GM10266 (cell line): ENCODE measurements around the gene BRK1.

Experiments used
- DNase-seq: peaks from one replicate; pipeline ENCODE4 v3.0.0; 2012; ENCODE audit errors: extremely low spot score
- CTCF ChIP-seq: IDR thresholded peaks from 2 replicates; pipeline ENCODE4 v1.5.1; 2012; ENCODE audit warnings: mild to moderate bottlenecking, low read depth; ENCODE audit not compliant: control insufficient read depth, insufficient read depth; ENCODE audit errors: missing control alignments

BRK1 gene

GRCh38 chr3:10093678-10094077 is 21.8 kb upstream of the BRK1 start:
- no peak for DNase-seq
- no peak for TF ChIP-seq CTCF

- no peak for TF ChIP-seq CTCF
- DNase-seq, result no peak
These were observed 16.4 kb upstream of the BRK1 start for GRCh38 chr3:10099041-10099440.

GRCh38 chr3:10106919-10107318 is 8.6 kb upstream of the BRK1 start:
- DNase-seq, result no peak
- TF ChIP-seq CTCF, result no peak

- DNase-seq, result no peak
- no peak for TF ChIP-seq CTCF
These were observed 7.4 kb upstream of the BRK1 start, which contains the start of gene FANCD2OS for GRCh38 chr3:10108091-10108490. FANCD2OS (minus strand) TSS chr3:10108255; CDS start chr3:10104774, 3,481 bp downstream.

- DNase-seq, result no peak
- TF ChIP-seq CTCF, result no peak
These were observed 624 bp downstream of the BRK1 start for GRCh38 chr3:10116138-10116460.

- DNase-seq, result no peak
- no peak for TF ChIP-seq CTCF
These were observed 1.5 kb downstream of the BRK1 start for GRCh38 chr3:10116928-10117327.

- no peak for TF ChIP-seq CTCF
- DNase-seq, result no peak
These were observed 3.9 kb downstream of the BRK1 start for GRCh38 chr3:10119376-10119775.
